Adipocyte (in vitro differentiated cells): ENCODE results near the gene ZNF212.
"Not testable (repeated sequence)": the region's sequence is repeated elsewhere in the genome, so short reads cannot be mapped to it uniquely, and the experiment has no call there.

Experiments
- DNase-seq: peaks from one replicate; pipeline ENCODE4 v3.0.0-alpha.2; 2015; ENCODE audit warnings: low read depth
- H3K27me3 ChIP-seq: replicated peaks from 2 replicates; pipeline ENCODE4 v1.7.0; 2013; ENCODE audit warnings: mild to moderate bottlenecking, low read length, moderate library complexity; ENCODE audit not compliant: control insufficient read depth, insufficient read depth
- H3K36me3 ChIP-seq: 2 replicates; pipeline ENCODE4 v1.7.0; 2013; ENCODE audit warnings: low read length, mild to moderate bottlenecking, moderate library complexity; ENCODE audit not compliant: control insufficient read depth, insufficient read depth, severe bottlenecking
- H3K4me1 ChIP-seq: 2 replicates; pipeline ENCODE4 v1.7.0; 2013; ENCODE audit warnings: mild to moderate bottlenecking, low read length, moderate library complexity; ENCODE audit not compliant: control insufficient read depth, insufficient read depth
- H3K4me3 ChIP-seq: 2 replicates; pipeline ENCODE4 v1.7.0; 2013; ENCODE audit warnings: mild to moderate bottlenecking, low read length, moderate library complexity
- H3K9ac ChIP-seq: 2 replicates; pipeline ENCODE4 v1.7.0; 2013; ENCODE audit warnings: mild to moderate bottlenecking, low read length, moderate library complexity
- H3K9me3 ChIP-seq: 2 replicates; pipeline ENCODE4 v1.7.0; 2013; ENCODE audit warnings: mild to moderate bottlenecking, low read length, moderate library complexity; ENCODE audit not compliant: control insufficient read depth

Gene ZNF212

DNA sequence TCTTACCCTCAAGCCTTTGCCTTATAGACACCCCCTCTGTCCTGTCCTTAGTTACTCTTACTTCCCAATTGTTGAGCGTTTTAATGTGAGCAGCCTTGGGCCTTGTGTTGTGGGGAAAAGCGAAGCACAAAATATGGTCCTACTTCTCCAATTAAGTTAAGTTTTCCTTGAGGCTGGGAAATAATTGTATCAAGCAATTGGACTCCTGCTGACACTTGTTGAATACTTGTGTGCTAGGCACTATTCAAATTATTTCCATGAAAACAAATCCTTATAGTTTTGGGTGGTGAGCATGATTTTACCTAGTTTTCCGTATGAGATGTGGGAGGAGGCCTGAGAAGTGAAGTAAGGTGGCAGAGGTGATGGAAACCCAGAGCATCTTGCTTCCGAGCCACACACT lies 17.1 kb downstream of the ZNF212 start:
- Histone ChIP-seq H3K9me3 (no peaks in the 10 kb centered on the region), H3K9ac (no peak overlapping the region), H3K4me3 (no peak overlapping the region), H3K4me1 (peaks cover 4% of the 10 kb centered on the region), H3K27me3 (no peaks in the 10 kb centered on the region), H3K36me3 (peaks cover 42% of the 10 kb centered on the region)
- DNase-seq = no peak

DNA sequence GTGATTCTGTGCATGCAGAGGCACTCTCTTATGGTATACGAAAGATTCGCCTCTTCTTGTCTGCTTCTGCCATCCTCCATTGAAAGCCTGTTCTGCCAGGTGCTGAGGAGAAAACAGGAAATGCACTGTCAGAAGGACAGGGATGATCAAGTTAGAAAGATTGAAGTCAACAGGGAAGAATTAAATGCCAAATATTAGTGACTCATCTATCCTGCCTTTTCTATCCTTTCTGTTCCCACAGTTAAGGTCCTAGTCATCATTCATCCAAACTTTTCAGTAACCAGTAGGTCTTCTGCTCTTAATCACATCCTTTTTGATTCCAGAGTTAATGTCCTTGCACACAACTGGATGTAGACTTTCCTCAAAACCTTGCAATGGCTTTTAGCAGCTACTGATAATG lies 17.7 kb downstream of the ZNF212 start:
- Histone ChIP-seq H3K9me3 (no peaks in the 10 kb centered on the region), H3K27me3 (no peaks in the 10 kb centered on the region), H3K9ac (no peak overlapping the region), H3K4me1 (peaks cover 4% of the 10 kb centered on the region), H3K4me3 (no peak overlapping the region), H3K36me3 (peaks cover 36% of the 10 kb centered on the region)
- no peak for DNase-seq

DNA sequence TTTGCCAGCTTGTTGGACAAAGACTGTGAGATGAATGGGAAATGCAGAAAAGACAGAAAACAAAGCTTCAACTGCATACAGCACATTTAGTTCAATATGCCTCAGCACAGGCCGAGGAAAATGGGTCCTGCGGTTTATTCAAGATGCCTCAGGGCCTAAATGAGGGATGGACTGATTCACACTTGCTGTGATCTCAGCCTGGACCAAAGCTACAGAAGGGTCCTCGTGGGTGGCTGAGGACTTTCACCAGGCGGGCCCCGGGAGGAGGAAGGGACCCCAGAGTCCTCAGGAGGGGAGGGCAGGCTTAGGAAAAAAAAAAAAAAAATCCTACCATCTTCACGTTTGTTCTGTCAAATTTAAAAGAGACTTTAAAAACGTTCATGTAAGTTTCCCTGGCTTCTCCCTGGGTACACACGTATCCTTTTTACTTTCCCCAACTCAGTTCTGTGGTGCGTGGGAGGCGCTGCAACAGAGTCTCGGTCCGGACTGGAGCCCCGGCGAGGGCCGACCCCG lies 21.9 kb downstream of the ZNF212 start:
- DNase-seq = peak; percentile 67
- H3K27me3 ChIP-seq = no peaks in the 10 kb centered on the region
- peak overlapping the region; percentile 92 for H3K9ac ChIP-seq
- peaks cover 13% of the 10 kb centered on the region for H3K36me3 ChIP-seq
- H3K4me3 ChIP-seq = peak overlapping the region; percentile 85
- peaks cover 16% of the 10 kb centered on the region for H3K4me1 ChIP-seq
- H3K9me3 ChIP-seq = no peaks in the 10 kb centered on the region

DNA sequence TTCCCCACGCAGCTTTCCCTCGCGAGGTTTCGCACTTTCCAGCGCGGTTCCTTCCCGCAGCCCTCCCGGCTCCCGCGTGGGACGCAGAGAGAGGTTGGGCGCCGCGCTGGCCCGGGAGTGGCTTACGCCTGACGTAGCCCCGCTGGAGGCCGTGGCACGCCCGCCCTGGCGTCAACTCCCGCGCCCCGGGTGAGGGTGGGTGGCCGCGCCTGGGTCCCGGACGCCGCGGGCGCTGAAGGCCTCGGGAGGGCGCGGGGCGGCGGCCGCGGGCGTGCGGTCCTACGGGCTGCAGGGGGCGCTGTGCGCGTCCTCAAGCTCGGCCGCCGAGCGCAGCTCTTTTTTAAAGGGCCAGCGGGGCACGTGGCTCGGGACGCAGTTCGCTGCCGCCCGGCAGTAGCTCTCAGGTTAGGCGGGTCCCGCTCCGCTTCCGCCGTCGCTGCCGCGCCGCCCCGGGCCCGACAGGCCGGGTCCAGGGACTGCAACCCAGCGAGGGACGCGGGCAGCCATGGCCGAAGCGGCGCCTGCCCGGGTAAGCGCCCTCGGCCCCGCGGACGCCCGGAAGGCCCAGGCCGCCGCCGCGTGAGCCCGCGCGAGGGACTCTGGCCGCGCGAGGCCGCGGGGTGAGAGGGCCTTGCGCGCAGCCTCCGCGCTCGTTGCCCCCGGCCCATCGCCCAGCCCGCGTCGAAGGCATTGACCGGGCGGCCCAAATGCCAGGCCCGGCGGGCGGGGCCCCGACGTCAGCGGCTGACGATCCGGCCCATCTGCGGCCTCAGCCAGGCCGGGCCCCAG lies 22.6 kb downstream of the ZNF212 start, which contains the start of gene ZNF783:
Gene ZNF783, plus strand, starts transcription at position 368 of the 789 bp plus-strand sequence. Its CDS starts 138 bp downstream, at position 506.
- Histone ChIP-seq H3K4me3 (peak within 1 kb of the TSS; percentile 85), H3K4me1 (peaks cover 16% of the 10 kb centered on the region), H3K27me3 (no peaks in the 10 kb centered on the region), H3K9ac (peak within 1 kb of the TSS; percentile 92), H3K9me3 (no peaks in the 10 kb centered on the region), H3K36me3 (peaks cover 20% of the 10 kb centered on the region)
- DNase-seq = peak; percentile 96

DNA sequence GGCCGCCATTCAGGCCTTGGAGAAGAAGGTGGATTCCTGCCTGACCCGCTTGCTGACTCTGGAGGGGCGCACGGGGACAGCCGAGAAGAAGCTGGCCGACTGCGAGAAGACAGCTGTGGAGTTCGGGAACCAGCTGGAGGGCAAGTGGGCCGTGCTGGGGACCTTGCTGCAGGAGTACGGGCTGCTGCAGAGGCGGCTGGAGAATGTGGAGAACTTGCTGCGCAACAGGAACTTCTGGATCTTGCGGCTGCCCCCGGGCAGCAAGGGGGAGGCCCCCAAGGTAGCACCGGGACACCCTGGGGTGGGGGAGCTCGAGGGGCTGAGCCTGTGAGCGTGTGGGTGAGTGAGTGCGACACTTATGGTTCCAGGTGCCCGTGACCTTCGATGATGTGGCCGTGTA lies 27.0 kb downstream of the ZNF212 start:
- Histone ChIP-seq H3K9ac (no peak overlapping the region), H3K4me1 (peaks cover 13% of the 10 kb centered on the region), H3K9me3 (no peaks in the 10 kb centered on the region), H3K27me3 (no peaks in the 10 kb centered on the region), H3K4me3 (no peak overlapping the region), H3K36me3 (peaks cover 54% of the 10 kb centered on the region)
- no peak for DNase-seq

DNA sequence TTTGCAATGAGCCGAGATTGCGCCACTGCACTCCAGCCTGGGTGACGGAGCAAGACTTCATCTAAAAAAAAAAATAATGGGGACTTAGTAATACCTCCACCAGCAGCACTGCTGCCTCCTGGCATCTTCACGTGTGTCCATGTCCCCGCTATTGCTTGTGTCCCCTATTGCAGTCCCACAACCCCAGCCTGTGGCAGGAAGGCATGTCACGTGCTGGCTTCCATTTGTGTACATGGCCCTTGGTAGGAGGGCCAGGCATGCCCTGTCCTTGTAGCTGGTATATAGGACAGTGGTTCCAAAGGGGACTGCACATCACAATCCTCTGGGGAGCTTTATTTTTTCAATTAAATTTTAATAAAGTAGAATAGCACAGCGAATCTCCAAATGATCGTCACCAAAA lies 28.3 kb downstream of the ZNF212 start:
- Histone ChIP-seq H3K4me1 (peaks cover 9% of the 10 kb centered on the region), H3K36me3 (peaks cover 66% of the 10 kb centered on the region)
- no peak for DNase-seq

DNA sequence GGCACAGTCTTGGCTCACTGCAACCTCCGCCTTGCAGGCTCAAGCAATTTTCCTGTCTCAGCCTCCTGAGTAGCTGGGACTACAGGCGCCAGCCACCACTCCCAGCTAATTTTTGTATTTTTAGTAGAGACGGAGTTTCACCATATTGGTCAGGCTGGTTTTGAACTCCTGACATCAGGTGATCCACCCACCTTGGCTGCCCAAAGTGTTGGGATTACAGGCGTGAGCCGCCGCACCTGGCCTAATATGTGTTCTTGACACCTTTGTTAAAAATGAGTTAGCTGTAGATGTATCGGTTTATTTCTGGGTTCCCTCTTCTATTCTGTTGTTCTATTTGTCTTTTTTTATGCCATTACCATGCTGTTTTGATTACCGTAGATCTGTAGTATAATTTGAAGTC lies 35.0 kb downstream of the ZNF212 start:
- H3K36me3 ChIP-seq = peaks cover 63% of the 10 kb centered on the region
- H3K27me3 ChIP-seq, H3K4me3 ChIP-seq, H3K9me3 ChIP-seq, H3K9ac ChIP-seq, DNase-seq, H3K4me1 ChIP-seq: not testable (repeated sequence)

More for the DNA sequence above, 28.3 kb downstream of the ZNF212 start:
- no peak overlapping the region for H3K4me3 ChIP-seq
- H3K9ac ChIP-seq = no peak overlapping the region
- H3K27me3 ChIP-seq = no peaks in the 10 kb centered on the region
- no peaks in the 10 kb centered on the region for H3K9me3 ChIP-seq

DNA sequence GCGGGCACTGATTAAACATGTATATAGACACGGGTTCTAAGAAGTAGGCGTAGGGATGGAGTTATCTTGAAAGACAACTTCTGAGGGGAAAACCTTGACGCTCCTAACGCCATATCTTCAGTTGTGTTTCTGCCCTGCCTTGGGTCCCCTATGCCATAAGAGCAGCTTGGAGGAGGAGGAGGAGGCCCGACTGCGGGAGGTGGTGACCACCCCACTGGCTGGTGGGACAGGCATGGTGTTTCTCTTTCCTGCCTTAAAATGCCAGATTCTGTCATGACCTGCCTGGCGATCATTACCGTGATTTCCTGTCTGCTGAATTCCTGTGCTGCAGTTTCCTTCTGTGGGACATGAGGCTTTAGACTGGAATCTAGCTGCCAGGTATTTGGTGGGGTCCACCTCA lies 38.4 kb downstream of the ZNF212 start:
- DNase-seq = no peak
- H3K36me3 ChIP-seq = peaks cover 47% of the 10 kb centered on the region
- H3K9me3 ChIP-seq = no peaks in the 10 kb centered on the region
- no peak overlapping the region for H3K4me3 ChIP-seq
- no peaks in the 10 kb centered on the region for H3K4me1 ChIP-seq
- no peak overlapping the region for H3K9ac ChIP-seq
- H3K27me3 ChIP-seq = no peaks in the 10 kb centered on the region

DNA sequence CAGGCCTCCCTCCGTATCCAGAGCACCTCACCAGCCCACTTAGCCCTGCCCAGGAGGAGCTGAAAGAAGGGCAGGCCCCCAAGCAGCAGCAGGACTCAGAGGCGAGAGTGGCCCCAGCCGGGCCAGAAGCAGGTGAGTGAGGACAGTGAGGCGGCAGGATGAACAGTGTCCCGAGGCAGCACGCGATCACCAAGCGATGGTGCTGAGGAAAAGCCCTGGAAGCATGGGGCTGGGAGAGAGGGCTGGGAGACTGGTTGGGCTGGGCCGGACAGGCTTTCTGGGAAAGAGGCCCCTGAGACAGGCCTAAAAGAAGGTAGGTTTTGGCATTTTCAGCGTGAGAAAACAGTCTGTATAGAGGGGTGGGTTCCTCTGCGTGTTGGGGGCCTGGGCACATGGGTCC lies 38.9 kb downstream of the ZNF212 start:
- Histone ChIP-seq H3K9me3 (no peaks in the 10 kb centered on the region), H3K4me3 (no peak overlapping the region), H3K9ac (no peak overlapping the region), H3K36me3 (peaks cover 43% of the 10 kb centered on the region), H3K27me3 (no peaks in the 10 kb centered on the region), H3K4me1 (no peaks in the 10 kb centered on the region)
- no peak for DNase-seq

DNA sequence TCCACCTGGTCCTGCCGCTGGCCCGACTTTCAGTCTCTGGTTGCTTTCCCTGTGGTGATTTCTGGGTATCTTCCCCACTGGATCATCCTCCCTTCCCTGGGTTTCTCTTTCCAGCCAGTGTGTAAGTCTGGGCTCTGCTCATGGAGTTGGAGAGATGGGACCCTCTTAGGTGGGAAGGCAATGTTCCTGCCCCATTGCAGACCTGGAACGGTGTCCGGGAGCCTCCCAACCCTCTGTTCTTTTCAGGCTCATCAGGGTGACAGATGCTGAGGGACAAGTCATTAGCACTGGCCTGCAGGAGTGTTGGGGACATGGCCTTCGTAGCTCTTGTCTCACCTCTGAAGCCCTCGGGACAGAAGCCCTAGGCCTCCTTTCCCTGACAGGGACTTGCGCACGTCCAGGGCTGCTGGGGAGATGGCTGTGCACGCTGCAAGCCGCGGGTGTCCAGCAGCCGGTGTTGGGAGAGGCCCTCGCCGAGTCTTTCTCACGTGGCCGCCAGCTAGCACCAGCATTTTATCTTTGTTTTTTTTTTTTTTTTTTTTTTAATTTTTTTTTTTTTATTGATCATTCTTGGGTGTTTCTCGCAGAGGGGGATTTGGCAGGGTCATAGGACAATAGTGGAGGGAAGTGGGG lies 39.8 kb downstream of the ZNF212 start:
- Histone ChIP-seq H3K4me3 (no peak overlapping the region), H3K9me3 (no peaks in the 10 kb centered on the region)

DNA sequence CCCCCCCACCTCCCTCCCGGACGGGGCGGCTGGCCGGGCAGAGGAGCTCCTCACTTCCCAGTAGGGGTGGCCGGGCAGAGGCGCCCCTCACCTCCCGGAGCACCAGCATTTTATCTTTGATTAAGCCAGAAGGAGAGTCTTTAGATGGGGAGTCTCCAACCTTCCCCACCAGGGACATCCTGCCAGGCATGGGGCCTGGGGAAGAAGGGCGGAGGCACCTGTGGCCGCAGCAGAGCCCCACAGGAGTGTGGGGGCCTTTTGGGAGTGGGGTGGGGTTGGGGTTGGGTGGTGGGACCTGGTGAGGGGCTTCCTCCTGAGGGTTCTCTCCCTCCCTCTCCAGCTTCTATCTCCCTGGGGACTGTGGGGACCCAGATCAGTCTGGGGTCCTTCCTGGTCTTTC lies 40.7 kb downstream of the ZNF212 start:
- Histone ChIP-seq H3K9ac (no peak overlapping the region), H3K36me3 (peaks cover 38% of the 10 kb centered on the region), H3K4me1 (no peaks in the 10 kb centered on the region), H3K9me3 (no peaks in the 10 kb centered on the region), H3K27me3 (no peaks in the 10 kb centered on the region), H3K4me3 (no peak overlapping the region)
- DNase-seq = no peak

More for the DNA sequence above, 39.8 kb downstream of the ZNF212 start:
- no peaks in the 10 kb centered on the region for H3K4me1 ChIP-seq
- no peak overlapping the region for H3K9ac ChIP-seq
- no peaks in the 10 kb centered on the region for H3K27me3 ChIP-seq
- DNase-seq = no peak
- peaks cover 43% of the 10 kb centered on the region for H3K36me3 ChIP-seq
